ENCODE results near the gene SLC25A36.
"Not testable (repeated sequence)": the region's sequence is repeated elsewhere in the genome, so short reads cannot be mapped to it uniquely, and the experiment has no call there.

Gene SLC25A36

DNA sequence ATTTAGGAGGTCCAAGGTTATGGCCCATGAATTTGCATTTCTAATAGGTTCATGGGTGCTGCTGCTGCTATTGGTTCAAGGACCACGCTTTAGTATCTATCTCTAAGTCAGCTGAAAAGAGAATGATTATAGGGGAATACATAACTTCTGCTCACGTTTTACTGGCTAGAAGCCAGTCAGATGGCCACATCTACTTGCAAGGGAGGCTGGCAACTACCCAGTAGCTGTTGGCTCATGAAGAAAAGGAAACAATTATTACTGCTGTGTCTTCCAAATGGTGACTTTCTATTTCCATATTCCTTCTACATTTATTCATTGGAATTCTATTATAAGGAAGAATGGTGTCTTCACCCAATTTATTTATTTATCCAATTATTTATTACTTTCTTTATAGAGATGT is 54.2 kb downstream of the SLC25A36 start:
- DNase-seq (ENCODE audit: low spot score), result no peak

DNA sequence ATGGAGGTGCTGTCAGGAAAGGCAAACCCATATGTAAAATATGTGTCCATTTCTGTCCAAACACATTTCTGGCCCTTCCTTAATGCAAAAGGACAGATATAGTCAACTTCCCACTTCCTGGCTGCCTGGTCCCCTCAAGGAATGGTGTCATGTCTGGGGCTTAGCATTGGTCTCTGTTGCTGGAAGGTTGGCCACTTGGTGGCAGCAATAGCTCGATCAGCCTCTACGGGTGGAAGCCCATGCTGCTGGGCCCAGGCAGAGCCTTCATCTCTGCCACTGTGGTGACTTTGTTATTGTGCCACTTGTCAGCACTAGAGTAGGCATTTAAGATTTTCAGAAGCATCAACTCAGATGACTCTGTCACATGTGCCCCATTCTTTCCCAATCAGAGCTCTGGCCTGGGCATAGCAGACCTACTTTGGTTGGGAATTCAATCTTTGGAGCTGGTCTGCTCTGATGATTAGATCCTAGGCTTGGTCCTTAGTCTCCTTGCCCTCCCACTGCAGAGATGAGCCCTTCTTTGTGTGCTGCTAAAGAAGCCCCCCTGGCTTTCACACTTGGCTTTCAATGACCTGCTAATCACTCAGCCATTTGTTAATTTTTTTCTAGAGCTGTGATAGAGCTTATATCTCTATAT is 58.5 kb downstream of the SLC25A36 start:
- peak; percentile 77 for DNase-seq (ENCODE audit: low spot score)

DNA sequence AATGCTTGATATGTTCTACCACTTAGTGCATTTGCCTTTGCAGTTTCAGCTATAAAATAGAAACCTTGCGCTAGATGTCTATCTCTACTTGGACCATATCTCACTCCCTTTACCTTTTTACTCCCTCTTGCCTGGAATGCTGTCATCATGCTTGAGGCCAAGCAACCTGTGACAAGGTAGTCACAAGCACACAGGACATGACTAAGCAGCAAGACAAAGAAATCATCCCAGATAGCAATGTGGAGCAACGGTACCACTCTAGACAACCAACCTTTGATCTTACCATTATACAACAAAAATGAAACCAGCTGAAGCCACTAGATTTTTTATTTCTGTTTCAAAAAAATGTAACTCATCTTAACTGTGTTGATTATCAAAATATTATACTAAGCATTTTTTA is 59.0 kb downstream of the SLC25A36 start:
- no peak for DNase-seq (ENCODE audit: low spot score)

DNA sequence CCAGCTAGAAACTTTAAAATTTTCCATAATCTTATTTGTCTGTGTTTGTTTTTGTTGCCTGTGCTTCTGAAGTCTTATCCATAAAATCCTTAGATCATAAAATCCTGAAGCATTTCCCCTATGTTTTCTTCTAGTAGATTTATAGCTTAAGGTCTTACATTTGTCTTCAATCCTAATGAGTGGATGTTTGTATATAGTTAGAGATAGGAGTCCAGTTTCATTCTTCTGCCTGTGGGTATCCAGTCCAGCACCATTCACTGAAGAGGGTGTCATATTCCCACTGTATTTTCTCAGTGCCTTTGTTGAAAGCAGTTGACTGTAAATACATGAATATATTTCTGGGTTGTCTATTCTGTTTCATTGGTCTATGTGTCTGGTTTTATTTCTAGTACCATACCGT is 64.7 kb downstream of the SLC25A36 start:
- DNase-seq (ENCODE audit: low spot score), result no peak

DNA sequence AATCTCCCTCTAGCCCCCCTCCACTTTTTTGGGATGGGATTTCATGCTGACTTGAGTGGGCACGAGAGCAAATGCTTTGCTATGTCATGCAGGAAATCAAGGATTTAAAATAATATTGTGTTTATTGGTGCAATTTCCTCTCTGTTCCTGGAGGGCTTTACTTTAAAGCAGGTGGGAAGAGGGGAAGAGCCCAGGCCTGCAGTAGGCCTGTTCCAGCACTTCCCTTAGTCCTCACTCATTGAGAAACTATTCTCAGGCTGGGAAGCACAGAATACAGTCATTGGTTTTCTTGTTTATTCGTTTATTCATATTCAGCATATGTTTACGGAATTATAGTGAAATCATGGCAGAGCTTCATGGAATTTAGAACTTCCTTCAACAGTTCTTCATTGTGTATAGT is 67.9 kb downstream of the SLC25A36 start:
- no peak for DNase-seq (ENCODE audit: low spot score)

DNA sequence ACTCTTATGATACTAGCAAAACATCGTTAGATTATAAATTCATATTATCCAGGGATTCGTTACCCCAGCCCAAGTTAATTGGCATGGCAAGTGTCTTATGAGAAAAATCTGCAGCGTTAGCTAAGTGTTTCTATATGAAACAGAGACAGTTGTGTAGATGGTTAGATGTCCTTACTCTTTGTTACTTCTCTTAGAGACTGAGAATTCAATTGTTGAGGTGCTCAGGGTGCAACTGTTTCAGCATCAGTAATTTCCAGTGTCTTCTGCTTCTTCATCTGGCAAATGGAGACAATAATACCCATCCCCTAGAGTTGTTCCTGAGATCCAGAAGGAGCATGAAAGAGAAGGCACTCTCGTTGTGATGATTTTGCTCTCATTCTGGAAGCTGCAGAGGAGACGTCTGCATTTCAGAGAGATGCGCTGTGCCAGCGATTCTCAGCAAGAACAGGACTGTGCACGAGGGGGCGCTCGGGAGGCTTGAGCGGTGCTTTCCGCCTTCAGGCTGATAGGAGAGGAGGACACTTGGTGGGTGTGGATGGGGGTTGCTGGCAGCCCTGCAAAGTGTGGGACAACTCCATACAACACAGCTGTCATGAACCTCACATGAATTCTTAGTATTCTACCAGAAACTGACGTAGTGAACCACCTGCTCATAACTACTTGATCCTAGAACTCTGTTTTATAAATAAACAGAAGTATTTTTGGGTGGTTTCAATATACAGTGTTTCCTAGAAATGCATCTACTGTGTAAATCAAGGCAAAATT is 69.8 kb downstream of the SLC25A36 start:
- peak; percentile 92 for DNase-seq (ENCODE audit: low spot score)

DNA sequence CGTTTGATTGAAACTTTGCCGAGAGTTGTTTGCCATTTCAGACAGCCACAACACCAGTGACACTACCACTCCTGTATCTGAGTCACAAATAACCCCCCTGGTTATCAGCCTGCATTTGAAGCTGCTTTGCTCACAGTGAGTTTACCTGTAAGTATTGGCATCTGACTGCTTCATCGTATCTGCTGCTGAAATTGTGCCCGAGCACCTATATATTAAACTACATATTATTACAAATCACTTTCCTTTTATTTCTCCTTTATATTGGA is 70.3 kb downstream of the SLC25A36 start:
- DNase-seq (ENCODE audit: low spot score), result no peak

DNA sequence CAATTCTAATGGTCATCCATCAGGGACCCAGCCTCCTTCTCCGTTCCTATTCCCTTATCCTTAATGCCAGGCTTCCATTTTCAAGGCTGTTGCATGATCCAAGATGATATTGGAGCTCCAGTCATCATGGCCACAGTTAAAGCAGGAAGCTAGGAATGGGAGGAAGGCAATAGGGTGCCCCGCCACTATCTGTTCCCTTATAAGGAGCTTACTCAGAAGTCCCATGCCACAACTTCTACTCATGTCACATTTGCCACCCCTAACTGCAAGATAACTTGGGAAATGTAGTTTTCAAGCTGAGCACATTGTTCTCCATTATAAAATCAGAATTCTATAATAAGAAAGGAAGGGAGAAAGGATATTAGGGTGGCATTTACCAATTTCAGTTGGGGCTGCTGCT is 70.9 kb downstream of the SLC25A36 start:
- no peak for DNase-seq (ENCODE audit: low spot score)

DNA sequence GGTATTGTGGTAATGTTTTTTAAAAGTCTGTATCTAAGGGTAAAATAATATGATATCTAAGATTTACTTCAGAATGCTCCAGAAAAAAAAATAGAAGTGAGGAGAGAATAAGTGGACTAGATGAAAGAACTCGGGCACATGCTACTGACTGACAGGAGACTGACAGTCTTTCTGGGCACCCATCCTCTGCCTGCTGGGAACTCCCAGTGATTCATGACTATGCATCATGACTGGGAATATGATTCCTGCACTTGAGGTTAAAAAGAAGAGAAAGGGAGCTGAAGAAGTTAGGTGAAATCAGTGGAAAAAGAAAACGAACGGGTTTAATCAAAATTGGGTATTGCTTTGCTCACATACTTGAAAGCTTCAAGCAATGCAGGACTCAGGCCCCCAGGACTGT is 73.8 kb downstream of the SLC25A36 start:
- DNase-seq (ENCODE audit: low spot score), result no peak

DNA sequence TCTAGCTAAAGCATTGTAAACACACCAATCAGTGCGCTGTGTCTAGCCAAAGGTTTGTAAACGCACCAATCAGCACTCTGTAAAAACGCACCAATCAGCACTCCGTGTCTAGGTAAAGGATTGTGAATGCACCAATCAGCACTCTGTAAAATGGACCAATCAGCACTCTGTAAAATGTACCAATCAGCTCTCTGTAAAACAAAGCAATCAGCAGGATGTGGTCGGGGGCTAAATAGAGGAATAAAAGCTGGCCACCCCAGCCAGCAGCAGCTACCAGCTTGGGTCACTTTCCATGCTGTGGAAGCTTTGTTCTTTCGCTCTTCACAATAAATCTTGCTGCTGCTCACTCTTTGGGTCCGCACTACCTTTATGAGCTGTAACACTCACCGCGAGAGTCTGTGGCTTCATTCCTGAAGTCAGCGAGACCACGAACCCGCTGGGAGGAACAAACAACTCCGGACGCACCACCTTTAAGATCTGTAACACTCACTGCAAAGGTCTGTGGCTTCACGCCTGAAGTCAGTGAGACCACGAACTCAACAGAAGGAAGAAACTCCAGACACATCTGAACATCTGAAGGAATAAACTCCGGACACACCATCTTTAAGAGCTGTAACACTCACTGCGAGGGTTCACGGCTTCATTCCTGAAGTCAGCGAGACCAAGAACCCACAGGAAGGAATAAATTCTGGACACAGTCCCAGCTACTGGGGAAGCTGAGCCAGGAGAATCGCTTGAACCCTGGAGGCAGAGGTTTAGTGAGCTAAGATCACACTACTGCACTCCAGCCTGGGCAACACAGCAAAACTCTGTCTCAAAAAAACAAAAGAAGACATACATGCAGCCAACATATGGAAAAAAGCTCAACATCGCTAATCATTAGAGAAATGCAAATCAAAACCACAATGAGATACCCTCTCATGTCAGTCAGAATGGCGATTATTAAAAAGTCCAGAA is 76.0 kb downstream of the SLC25A36 start:
- not testable (repeated sequence) for DNase-seq (ENCODE audit: low spot score)

DNA sequence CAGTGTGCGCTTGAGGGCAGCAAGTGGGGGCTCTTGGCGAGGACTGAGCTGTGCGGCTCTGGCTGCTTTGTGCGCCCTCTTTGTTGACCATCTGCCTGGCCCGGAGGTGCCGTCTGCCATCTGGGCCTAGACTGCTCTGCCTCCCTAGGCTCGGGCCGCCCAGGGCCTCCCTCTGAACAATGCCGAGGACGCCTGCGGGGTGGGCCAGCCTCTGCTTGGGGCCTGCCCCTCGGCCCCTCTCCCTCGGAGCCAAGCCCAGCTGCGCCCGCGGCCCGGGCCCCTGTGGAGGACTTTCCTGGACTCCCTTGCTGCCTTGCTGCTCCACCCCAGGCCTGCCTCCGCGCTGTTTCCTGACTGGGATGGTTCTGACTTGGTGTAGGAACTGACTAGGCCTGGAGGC is 77.6 kb downstream of the SLC25A36 start:
- no peak for DNase-seq (ENCODE audit: low spot score)

DNA sequence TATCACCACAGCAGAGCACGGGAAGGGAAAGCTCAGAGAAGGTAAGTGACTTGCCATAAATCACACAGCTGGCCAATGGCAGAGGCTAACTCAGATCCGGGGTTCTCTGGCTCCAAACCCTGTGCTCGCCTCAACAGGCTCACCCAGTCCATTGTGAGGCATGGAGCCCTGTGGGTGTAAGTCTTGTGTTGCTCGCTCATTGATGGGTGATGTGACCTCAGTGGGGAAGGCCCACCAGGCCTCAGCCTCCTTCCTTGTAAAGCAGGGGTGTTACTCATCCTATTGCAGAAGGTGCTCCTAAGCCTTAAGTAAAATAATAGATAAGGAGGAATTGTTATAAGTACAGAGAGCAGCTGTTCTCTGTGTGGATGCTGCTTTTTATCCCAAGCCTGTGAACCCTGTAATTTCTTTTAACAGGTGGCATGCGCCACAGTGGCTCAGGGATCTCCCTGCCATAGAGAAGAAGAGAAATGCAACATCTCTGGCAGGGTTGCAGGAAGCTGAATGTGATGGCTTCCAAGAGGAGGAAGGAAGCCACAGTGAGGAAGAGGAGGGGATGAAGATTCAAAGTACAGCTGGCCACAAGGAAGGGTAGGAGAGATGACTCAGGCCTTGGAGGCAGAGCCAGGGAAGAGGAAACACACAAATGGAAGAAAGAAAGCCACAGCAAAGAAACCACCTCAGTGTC is 78.7 kb downstream of the SLC25A36 start:
- no peak for DNase-seq (ENCODE audit: low spot score)

DNA sequence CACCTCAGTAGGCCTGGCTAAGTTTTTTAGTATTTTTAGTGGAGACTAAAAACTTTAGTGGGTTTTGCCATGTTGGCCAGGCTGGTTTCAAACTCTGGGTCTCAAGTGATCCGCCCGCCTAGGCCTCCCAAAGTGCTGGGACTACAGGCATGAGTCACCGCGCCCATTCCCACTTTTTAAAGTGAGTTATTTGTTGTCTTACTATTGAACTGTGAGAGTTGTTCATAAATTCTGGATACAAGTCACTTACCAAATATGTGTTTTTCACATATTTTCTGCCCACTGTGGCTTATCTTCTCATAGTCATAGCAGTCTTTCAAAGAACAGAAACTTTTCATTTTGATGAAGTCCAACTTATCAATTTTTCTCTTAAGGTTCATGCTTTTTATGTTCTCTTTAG is 79.6 kb downstream of the SLC25A36 start:
- DNase-seq (ENCODE audit: low spot score), result no peak

Measured in ecto neural progenitor cell (in vitro differentiated cells).